Natural killer cell (primary cell): Measurements from ENCODE around the gene CMTM8. TPM values are rescaled to one million over a fixed set of nuclear protein-coding genes. Genes with fewer than 3 reads are reported as not detected.

Experiments
- ATAC-seq, 3 donors: fragments of 150-1000 bp in 2 of 3; fragments of 200-7000 bp in 1 of 3; cut with Tn5 transposase; 1 replicate in 1 of 3; 2 replicates in 2 of 3; pipeline ENCODE4 v1.10.0; 2021; ENCODE audit warnings: mild to moderate bottlenecking in 2 of 3, moderate library complexity in 2 of 3
- DNase-seq, 2 donors: peaks; one replicate each; pipeline versions ENCODE4 v3.0.0 to v3.0.0-alpha.2; 2013 to 2021; ENCODE audit warnings: mixed read lengths in 1 of 2
- H3K27ac ChIP-seq: one replicate; pipeline ENCODE4 v1.5.1; 2013; ENCODE audit warnings: mild to moderate bottlenecking, low read length
- H3K27me3 ChIP-seq: one replicate; pipeline ENCODE4 v1.6.1; 2013; ENCODE audit warnings: low read length; ENCODE audit not compliant: control insufficient read depth, insufficient read depth
- H3K36me3 ChIP-seq: one replicate; pipeline ENCODE4 v1.6.1; 2013; ENCODE audit warnings: low read length; ENCODE audit not compliant: control insufficient read depth, insufficient read depth
- H3K4me1 ChIP-seq: one replicate; pipeline ENCODE4 v1.6.1; 2013; ENCODE audit warnings: low read length; ENCODE audit not compliant: control insufficient read depth, insufficient read depth
- H3K4me3 ChIP-seq: one replicate; pipeline ENCODE4 v1.5.1; 2013; ENCODE audit warnings: low read length
- H3K9me3 ChIP-seq: one replicate; pipeline ENCODE4 v1.6.1; 2013; ENCODE audit warnings: low read length; ENCODE audit not compliant: control insufficient read depth, insufficient read depth
- H3K27ac Mint-ChIP-seq, 2 donors: one replicate each; pipeline ENCODE4 v1.8.0; 2022; ENCODE audit warnings: mild to moderate bottlenecking in 2 of 2, mixed read lengths in 2 of 2, moderate library complexity in 1 of 2
- H3K27me3 Mint-ChIP-seq, 2 donors: one replicate each; pipeline ENCODE4 v1.8.0; 2022; ENCODE audit warnings: low read depth in 2 of 2, mixed read lengths in 2 of 2
- H3K36me3 Mint-ChIP-seq: one replicate; pipeline ENCODE4 v1.8.0; 2022; ENCODE audit warnings: mixed read lengths
- H3K4me1 Mint-ChIP-seq, 2 donors: one replicate each; pipeline ENCODE4 v1.8.0; 2022; ENCODE audit warnings: mixed read lengths in 2 of 2
- H3K4me3 Mint-ChIP-seq: one replicate; pipeline ENCODE4 v1.8.0; 2022; ENCODE audit warnings: mild to moderate bottlenecking, moderate library complexity, mixed read lengths
- H3K9me3 Mint-ChIP-seq, 2 donors: one replicate each; pipeline ENCODE4 v1.8.0; 2022; ENCODE audit warnings: mixed read lengths in 2 of 2
- CTCF ChIP-seq: fragments of 200-600 bp; IDR thresholded peaks from one replicate; pipeline ENCODE4 v1.8.0; 2022; ENCODE audit warnings: antibody characterized with exemption
- WGBS: methylation state at CpG from one replicate; pipeline ENCODE4 v1.1.7; 2013; ENCODE audit warnings: missing lambda C conversion rate; ENCODE audit not compliant: insufficient coverage; 5-methylcytosine and 5-hydroxymethylcytosine counted together
- intact Hi-C: fragments of 100-400 bp; cut with micrococcal nuclease; formaldehyde crosslinking; loops from one replicate; pipeline ENCODE4 v1.14.2; 2022
- total RNA-seq, 4 donors: library from RNA; stranded (reverse); fragments of 120-200 nt in 1 of 4; gene quantifications; one replicate each; pipeline versions ENCODE4 v1.2.3 to v1.2.4, GENCODE V29; 2013 to 2022

The CMTM8 gene
- total RNA-seq, 3 donors from 2014 or later (not counting 1 experiment from before 2014, with no cell fraction given) = 0.31 to 0.88 (median 0.83) TPM

- DNase-seq (no peak), ATAC-seq (no peak)
- H3K4me3 ChIP-seq = no peak overlapping the region
- no peaks in the 10 kb centered on the region for H3K36me3 Mint-ChIP-seq
- no peaks in the 10 kb centered on the region for H3K9me3 Mint-ChIP-seq
- intact Hi-C loops = no loop called here
- TF ChIP-seq CTCF = no peak
- H3K27ac ChIP-seq = no peak overlapping the region
- no peaks in the 10 kb centered on the region for H3K27me3 Mint-ChIP-seq
- H3K4me1 ChIP-seq = no peaks in the 10 kb centered on the region
- no peaks in the 10 kb centered on the region for H3K9me3 ChIP-seq
- H3K27me3 ChIP-seq = no peaks in the 10 kb centered on the region
- no peaks in the 10 kb centered on the region for H3K4me1 Mint-ChIP-seq
- no peak overlapping the region for H3K27ac Mint-ChIP-seq
- H3K4me3 Mint-ChIP-seq = no peak overlapping the region
- no peaks in the 10 kb centered on the region for H3K36me3 ChIP-seq
- WGBS = 63% methylated on average over 5 of the region's 6 CpGs
Observed at GRCh38 chr3:32366638-32367397, 128.3 kb downstream of the CMTM8 start.

GRCh38 chr3:32367442-32367841 lies 129.0 kb downstream of the CMTM8 start:
- Histone ChIP-seq H3K27me3 (no peaks in the 10 kb centered on the region), H3K4me1 (no peaks in the 10 kb centered on the region), H3K4me3 (no peak overlapping the region), H3K36me3 (no peaks in the 10 kb centered on the region), H3K27ac (no peak overlapping the region), H3K9me3 (no peaks in the 10 kb centered on the region)
- Mint-ChIP-seq H3K27ac (no peak overlapping the region), H3K4me1 (no peaks in the 10 kb centered on the region), H3K4me3 (no peak overlapping the region), H3K36me3 (no peaks in the 10 kb centered on the region), H3K9me3 (no peaks in the 10 kb centered on the region), H3K27me3 (no peaks in the 10 kb centered on the region)
- DNase-seq (no peak), ATAC-seq (no peak)
- no peak for TF ChIP-seq CTCF
- intact Hi-C loops = no loop called here
- 86% methylated on average over 10 of the region's 10 CpGs for WGBS

- H3K4me1 Mint-ChIP-seq = peaks cover 6 to 9% of the 10 kb centered on the region in 2 donors
- Histone ChIP-seq H3K9me3 (no peaks in the 10 kb centered on the region), H3K4me3 (no peak overlapping the region), H3K27ac (no peak overlapping the region), H3K4me1 (no peaks in the 10 kb centered on the region), H3K27me3 (no peaks in the 10 kb centered on the region), H3K36me3 (no peaks in the 10 kb centered on the region)
- DNase-seq (peak in 1 of 2 donors; percentile 68), ATAC-seq (no peak)
- H3K27ac Mint-ChIP-seq = no peak overlapping the region
- TF ChIP-seq CTCF = no peak
- 52% methylated on average over 7 of the region's 7 CpGs for WGBS
- intact Hi-C loops = no loop called here
- H3K36me3 Mint-ChIP-seq = no peaks in the 10 kb centered on the region
- no peaks in the 10 kb centered on the region for H3K9me3 Mint-ChIP-seq
- H3K27me3 Mint-ChIP-seq = peaks cover 0 to 2% of the 10 kb centered on the region in 2 donors
- H3K4me3 Mint-ChIP-seq = no peak overlapping the region
Observed at GRCh38 chr3:32371461-32372212, 133.2 kb downstream of the CMTM8 start.
